Ishikawa (cell line): ENCODE measurements around the gene PRSS48.

ENCODE experiments used
- CEBPB ChIP-seq: IDR thresholded peaks from 2 replicates; pipeline ENCODE4 v1.6.1; 2012
- CREB1 ChIP-seq: IDR thresholded peaks from 2 replicates; pipeline ENCODE4 v1.6.1; 2012; ENCODE audit warnings: low read depth
- EGR1 ChIP-seq: IDR thresholded peaks from 2 replicates; pipeline ENCODE4 v1.6.1; 2012
- EP300 ChIP-seq: IDR thresholded peaks from 2 replicates; pipeline ENCODE4 v1.6.1; 2012; ENCODE audit warnings: borderline replicate concordance
- FOXM1 ChIP-seq: IDR thresholded peaks from 2 replicates; pipeline ENCODE4 v1.6.1; 2012; ENCODE audit warnings: low read depth, borderline replicate concordance
- MAX ChIP-seq: IDR thresholded peaks from 2 replicates; pipeline ENCODE4 v1.6.1; 2012
- RAD21 ChIP-seq: IDR thresholded peaks from 2 replicates; pipeline ENCODE4 v1.6.1; 2012; ENCODE audit warnings: low read depth
- REST ChIP-seq: IDR thresholded peaks from 2 replicates; pipeline ENCODE4 v1.6.1; 2012; ENCODE audit warnings: low read depth, mild to moderate bottlenecking
- TAF1 ChIP-seq: IDR thresholded peaks from 2 replicates; pipeline ENCODE4 v1.6.1; 2012; ENCODE audit warnings: low read depth, mild to moderate bottlenecking
- TCF12 ChIP-seq: IDR thresholded peaks from 2 replicates; pipeline ENCODE4 v1.6.1; 2012; ENCODE audit warnings: low read depth
- TEAD4 ChIP-seq: IDR thresholded peaks from 2 replicates; pipeline ENCODE4 v1.6.1; 2012
- USF1 ChIP-seq: IDR thresholded peaks from 2 replicates; pipeline ENCODE4 v1.6.1; 2012
- YY1 ChIP-seq: IDR thresholded peaks from 2 replicates; pipeline ENCODE4 v1.6.1; 2012; ENCODE audit warnings: low read depth
- ZBTB7A ChIP-seq: IDR thresholded peaks from 2 replicates; pipeline ENCODE4 v1.6.1; 2012; ENCODE audit warnings: low read depth

GRCh38 chr4:151246742-151247141 lies 30.2 kb upstream of the PRSS48 start:
- TF ChIP-seq FOXM1, result no peak
- TF ChIP-seq EP300, result no peak
- TF ChIP-seq CREB1, result no peak
- TF ChIP-seq TCF12, result no peak
- no peak for TF ChIP-seq ZBTB7A
- TF ChIP-seq RAD21, result no peak
- TF ChIP-seq REST, result no peak
- no peak for TF ChIP-seq MAX
- TF ChIP-seq EGR1, result no peak
- no peak for TF ChIP-seq CEBPB
- TF ChIP-seq TAF1, result no peak
- no peak for TF ChIP-seq TEAD4
- no peak for TF ChIP-seq USF1
- no peak for TF ChIP-seq YY1
